DOHH2 (cell line): ENCODE data around the gene BCO2.

Experiments used
- H3F3A ChIP-seq: fragments of 200-600 bp; sonication (generic), shearing (Covaris generic); 2 replicates; pipeline ENCODE4 v1.6.0; 2016; ENCODE audit warnings: antibody characterized with exemption, mild to moderate bottlenecking; ENCODE audit not compliant: control insufficient read depth, insufficient read depth
- H3K27ac ChIP-seq: fragments of 200-600 bp; sonication (generic); 2 replicates; pipeline ENCODE4 v1.5.1; 2014; ENCODE audit warnings: low read depth, mild to moderate bottlenecking, low read length, moderate library complexity
- H3K27me3 ChIP-seq: fragments of 200-600 bp; sonication (generic); 2 replicates; pipeline ENCODE4 v1.6.1; 2014; ENCODE audit warnings: mild to moderate bottlenecking, low read length, mixed read lengths; ENCODE audit not compliant: control insufficient read depth
- H3K36me3 ChIP-seq: fragments of 200-600 bp; sonication (generic); 2 replicates; pipeline ENCODE4 v1.6.1; 2014; ENCODE audit warnings: mild to moderate bottlenecking, low read length, moderate library complexity, mixed read lengths; ENCODE audit not compliant: control insufficient read depth
- H3K4me1 ChIP-seq: fragments of 200-600 bp; sonication (generic); 2 replicates; pipeline ENCODE4 v1.6.1; 2014; ENCODE audit warnings: mild to moderate bottlenecking, low read length, mixed read lengths; ENCODE audit not compliant: control insufficient read depth
- H3K4me2 ChIP-seq: fragments of 200-600 bp; sonication (generic); 2 replicates; pipeline ENCODE4 v1.6.0; 2014; ENCODE audit warnings: mild to moderate bottlenecking, low read length, moderate library complexity
- H3K4me3 ChIP-seq: fragments of 200-600 bp; sonication (generic); 2 replicates; pipeline ENCODE4 v1.5.1; 2014; ENCODE audit warnings: mild to moderate bottlenecking, low read length, mixed read lengths
- H3K79me2 ChIP-seq: fragments of 200-600 bp; sonication (generic); 2 replicates; pipeline ENCODE4 v1.6.1; 2014; ENCODE audit warnings: mild to moderate bottlenecking, low read length, mixed read lengths; ENCODE audit not compliant: control insufficient read depth
- H3K9me2 ChIP-seq: fragments of 200-600 bp; sonication (generic); replicated peaks from 2 replicates; pipeline ENCODE4 v1.6.1; 2014; ENCODE audit warnings: mild to moderate bottlenecking, low read length, mixed read lengths; ENCODE audit not compliant: control insufficient read depth
- H3K9me3 ChIP-seq: fragments of 200-600 bp; sonication (generic); 2 replicates; pipeline ENCODE4 v1.6.1; 2014; ENCODE audit warnings: antibody characterized with exemption, low read length, mixed read lengths; ENCODE audit not compliant: control insufficient read depth, insufficient read depth
- H4K20me1 ChIP-seq: fragments of 200-600 bp; sonication (generic); 2 replicates; pipeline ENCODE4 v1.6.0; 2014; ENCODE audit warnings: low read depth, mild to moderate bottlenecking, antibody characterized with exemption, low read length, moderate library complexity; ENCODE audit not compliant: control insufficient read depth, insufficient read depth
- CTCF ChIP-seq: fragments of 200-600 bp; sonication (generic); IDR thresholded peaks from one replicate; pipeline ENCODE4 v1.5.1; 2014; ENCODE audit warnings: antibody characterized with exemption, mild to moderate bottlenecking, low read depth, low read length; ENCODE audit not compliant: poor library complexity, severe bottlenecking
- EZH2phosphoT487 ChIP-seq: fragments of 200-600 bp; sonication (generic); IDR thresholded peaks from 2 replicates; pipeline ENCODE4 v1.6.1; 2017; ENCODE audit warnings: borderline replicate concordance, mild to moderate bottlenecking, antibody characterized with exemption, low read length, moderate library complexity, mixed read lengths

The BCO2 gene

GRCh38 chr11:112175599-112175952 is 264 bp downstream of the BCO2 start:
- H3K4me3 ChIP-seq = peak overlapping the region; percentile 56
- peaks cover 6% of the 10 kb centered on the region for H3K27me3 ChIP-seq
- TF ChIP-seq EZH2phosphoT487 = no peak
- TF ChIP-seq CTCF = no peak
- no peaks in the 10 kb centered on the region for H4K20me1 ChIP-seq
- H3K9me3 ChIP-seq = no peaks in the 10 kb centered on the region
- H3K4me1 ChIP-seq = peaks cover 4% of the 10 kb centered on the region
- H3K36me3 ChIP-seq = no peaks in the 10 kb centered on the region
- H3K79me2 ChIP-seq = no peaks in the 10 kb centered on the region
- H3K27ac ChIP-seq = no peak overlapping the region
- H3K4me2 ChIP-seq = peak overlapping the region; percentile 62
- no peaks in the 10 kb centered on the region for H3K9me2 ChIP-seq
- no peaks in the 10 kb centered on the region for H3F3A ChIP-seq

- Histone ChIP-seq H3K27ac (no peak overlapping the region), H3K79me2 (no peaks in the 10 kb centered on the region), H3F3A (no peaks in the 10 kb centered on the region), H3K9me2 (no peaks in the 10 kb centered on the region), H3K4me1 (peaks cover 4% of the 10 kb centered on the region), H3K4me3 (no peak overlapping the region), H3K27me3 (peaks cover 6% of the 10 kb centered on the region), H3K4me2 (no peak overlapping the region), H3K9me3 (no peaks in the 10 kb centered on the region), H4K20me1 (no peaks in the 10 kb centered on the region), H3K36me3 (no peaks in the 10 kb centered on the region)
- no peak for TF ChIP-seq EZH2phosphoT487
- TF ChIP-seq CTCF = no peak
Observed at GRCh38 chr11:112176077-112176476, 765 bp downstream of the BCO2 start.

GRCh38 chr11:112177589-112177988 is 2.3 kb downstream of the BCO2 start:
- Histone ChIP-seq H4K20me1 (no peaks in the 10 kb centered on the region), H3K79me2 (no peaks in the 10 kb centered on the region), H3K27ac (no peak overlapping the region), H3K4me2 (no peak overlapping the region), H3K4me1 (peaks cover 4% of the 10 kb centered on the region), H3K27me3 (peaks cover 6% of the 10 kb centered on the region), H3K9me3 (no peaks in the 10 kb centered on the region), H3F3A (no peaks in the 10 kb centered on the region), H3K4me3 (no peak overlapping the region), H3K9me2 (no peaks in the 10 kb centered on the region), H3K36me3 (no peaks in the 10 kb centered on the region)
- TF ChIP-seq CTCF (no peak), EZH2phosphoT487 (no peak)

GRCh38 chr11:112178428-112178827 is 3.1 kb downstream of the BCO2 start:
- Histone ChIP-seq H3K79me2 (no peaks in the 10 kb centered on the region), H3K4me2 (no peak overlapping the region), H3K4me3 (no peak overlapping the region), H3K9me2 (no peaks in the 10 kb centered on the region), H3K36me3 (no peaks in the 10 kb centered on the region), H3K27ac (no peak overlapping the region), H3K4me1 (peaks cover 4% of the 10 kb centered on the region), H3F3A (no peaks in the 10 kb centered on the region), H3K27me3 (peaks cover 6% of the 10 kb centered on the region), H3K9me3 (no peaks in the 10 kb centered on the region), H4K20me1 (no peaks in the 10 kb centered on the region)
- TF ChIP-seq EZH2phosphoT487 = no peak
- TF ChIP-seq CTCF = no peak
